Colonic mucosa (tissue), 4 donors: ENCODE measurements around the gene STK39. TPM values are rescaled to one million over a fixed set of nuclear protein-coding genes. Genes with fewer than 3 reads are reported as not detected.

ENCODE experiments used
- DNase-seq: peaks from one replicate; pipeline ENCODE4 v3.0.0-alpha.2; 2020
- H3K27ac ChIP-seq: fragments of 200-600 bp; one replicate; pipeline ENCODE4 v1.8.0; 2021
- H3K27me3 ChIP-seq: fragments of 200-600 bp; one replicate; pipeline ENCODE4 v1.8.0; 2021
- H3K36me3 ChIP-seq: fragments of 200-600 bp; one replicate; pipeline ENCODE4 v1.8.0; 2021
- H3K4me1 ChIP-seq: fragments of 200-600 bp; one replicate; pipeline ENCODE4 v1.8.0; 2021; ENCODE audit warnings: mild to moderate bottlenecking
- H3K4me3 ChIP-seq: fragments of 200-600 bp; one replicate; pipeline ENCODE4 v1.8.0; 2021
- H3K9ac ChIP-seq, 2 donors: one replicate each; pipeline ENCODE4 v1.7.0; 2013; ENCODE audit warnings: control low read depth in 2 of 2, low read depth in 2 of 2, low read length in 2 of 2
- H3K9me3 ChIP-seq: fragments of 200-600 bp; one replicate; pipeline ENCODE4 v1.8.0; 2021
- intact Hi-C: fragments of 100-400 bp; cut with DNase I; formaldehyde crosslinking; loops from one replicate; pipeline ENCODE4 v1.14.1; 2022
- total RNA-seq, 2 donors: library from RNA; stranded (reverse); fragmentation: NEBNext Ultra II Directional in 1 of 2; extraction: Animal tissue kit (Norgen Biotek cat#: 25700) in 1 of 2; gene quantifications; one replicate each; pipeline ENCODE4 v1.2.1, GENCODE V29; 2021
- TF ChIP-seq, protein P1 (sequence below): fragments of 200-600 bp; IDR thresholded peaks from one replicate; pipeline ENCODE4 v1.8.0; 2022; ENCODE audit warnings: antibody characterized with exemption, mild to moderate bottlenecking
- donor health status: healthy.
- donor health status: DM: no; HTN: no; CAD: no.
- donor health status: DM: no; HTN: no; CAD: no.

Gene STK39
- total RNA-seq, 2 donors from 2014 or later: 35.9 to 41.2 TPM

DNA sequence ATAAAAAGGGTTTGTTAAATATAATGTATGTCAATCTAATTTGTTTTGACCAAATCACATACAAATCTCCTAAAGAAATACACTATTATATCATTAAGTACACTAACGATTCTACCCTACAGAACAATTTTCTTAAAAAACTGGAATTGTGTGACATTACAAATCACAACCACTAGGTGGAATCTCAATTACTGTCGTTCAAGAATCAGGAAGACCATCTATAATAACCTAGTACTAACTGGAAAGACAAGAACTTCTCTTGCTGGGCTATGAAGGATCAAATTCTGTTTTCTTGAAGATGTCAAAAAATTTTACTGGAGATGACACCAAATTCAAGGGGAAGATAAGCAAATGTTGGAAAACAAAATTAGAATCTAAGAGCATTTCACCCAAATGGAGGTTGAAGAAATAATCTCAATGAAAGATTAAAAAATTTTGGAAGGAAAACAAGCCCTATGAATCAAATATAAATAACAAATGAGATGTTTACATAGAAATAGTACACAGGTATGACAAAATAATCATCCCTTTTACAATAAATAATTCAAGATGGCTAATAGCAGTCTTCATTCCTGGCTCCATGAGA is 110.9 kb downstream of the STK39 start:
- Histone ChIP-seq H3K4me3 (no peak overlapping the region), H3K27me3 (no peaks in the 10 kb centered on the region), H3K4me1 (no peaks in the 10 kb centered on the region), H3K36me3 (no peaks in the 10 kb centered on the region), H3K27ac (no peak overlapping the region), H3K9ac (no peak overlapping the region), H3K9me3 (no peaks in the 10 kb centered on the region)
- intact Hi-C loops: loop anchor here (5.0 to 10.0 kb wide), 2 partner anchors 111 to 198 kb away; partner anchors contain the start of gene STK39
- DNase-seq: no peak
- TF ChIP-seq, protein P1, sequence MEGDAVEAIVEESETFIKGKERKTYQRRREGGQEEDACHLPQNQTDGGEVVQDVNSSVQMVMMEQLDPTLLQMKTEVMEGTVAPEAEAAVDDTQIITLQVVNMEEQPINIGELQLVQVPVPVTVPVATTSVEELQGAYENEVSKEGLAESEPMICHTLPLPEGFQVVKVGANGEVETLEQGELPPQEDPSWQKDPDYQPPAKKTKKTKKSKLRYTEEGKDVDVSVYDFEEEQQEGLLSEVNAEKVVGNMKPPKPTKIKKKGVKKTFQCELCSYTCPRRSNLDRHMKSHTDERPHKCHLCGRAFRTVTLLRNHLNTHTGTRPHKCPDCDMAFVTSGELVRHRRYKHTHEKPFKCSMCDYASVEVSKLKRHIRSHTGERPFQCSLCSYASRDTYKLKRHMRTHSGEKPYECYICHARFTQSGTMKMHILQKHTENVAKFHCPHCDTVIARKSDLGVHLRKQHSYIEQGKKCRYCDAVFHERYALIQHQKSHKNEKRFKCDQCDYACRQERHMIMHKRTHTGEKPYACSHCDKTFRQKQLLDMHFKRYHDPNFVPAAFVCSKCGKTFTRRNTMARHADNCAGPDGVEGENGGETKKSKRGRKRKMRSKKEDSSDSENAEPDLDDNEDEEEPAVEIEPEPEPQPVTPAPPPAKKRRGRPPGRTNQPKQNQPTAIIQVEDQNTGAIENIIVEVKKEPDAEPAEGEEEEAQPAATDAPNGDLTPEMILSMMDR: peak; percentile 56

DNA sequence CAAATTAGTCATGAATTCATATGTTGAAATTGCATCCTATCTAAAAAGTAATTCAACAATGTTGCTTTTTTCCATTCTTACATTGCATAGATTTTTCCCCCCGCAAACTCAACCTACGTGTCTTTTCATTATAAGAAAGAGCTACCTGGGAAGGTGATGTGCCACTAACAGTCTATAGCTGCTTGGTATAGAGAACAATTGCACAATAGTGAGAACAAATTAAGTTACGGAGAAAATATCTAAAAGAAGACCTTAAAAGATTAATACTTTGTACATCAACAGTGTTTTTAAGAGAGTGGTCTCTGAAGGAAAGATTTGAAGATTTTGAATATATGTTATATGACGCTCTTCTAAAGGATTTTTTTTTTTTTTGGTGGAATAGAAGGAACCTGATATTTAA is 111.8 kb downstream of the STK39 start:
- intact Hi-C loops: loop anchor here (5.0 to 10.0 kb wide), 2 partner anchors 112 to 199 kb away; partner anchors contain the start of gene STK39
- H3K27ac ChIP-seq: no peak overlapping the region
- H3K9ac ChIP-seq: no peak overlapping the region
- H3K4me3 ChIP-seq: no peak overlapping the region
- H3K27me3 ChIP-seq: no peaks in the 10 kb centered on the region
- DNase-seq: no peak
- no peaks in the 10 kb centered on the region for H3K36me3 ChIP-seq
- no peaks in the 10 kb centered on the region for H3K4me1 ChIP-seq
- no peaks in the 10 kb centered on the region for H3K9me3 ChIP-seq
- TF ChIP-seq, protein P1: no peak

DNA sequence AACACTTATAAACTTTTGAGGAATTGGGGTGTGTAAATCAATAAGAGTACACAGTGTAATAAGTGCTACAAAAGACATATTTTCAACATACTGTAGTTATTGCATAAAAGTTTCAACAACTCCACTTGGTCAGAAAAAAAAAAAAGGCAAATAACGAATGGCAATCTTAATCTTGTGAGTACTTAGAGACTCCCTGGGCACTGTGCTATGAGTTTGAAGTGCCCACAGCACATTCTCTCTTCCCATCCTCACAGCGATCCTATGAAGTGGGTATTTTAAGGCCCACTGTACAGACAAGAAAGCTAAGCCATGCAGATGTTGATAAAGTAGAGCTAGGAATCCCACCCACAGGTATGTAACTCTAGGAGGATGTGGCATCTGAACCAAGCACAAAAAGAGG is 112.3 kb downstream of the STK39 start:
- Histone ChIP-seq H3K36me3 (no peaks in the 10 kb centered on the region), H3K27ac (no peak overlapping the region), H3K9ac (no peak overlapping the region), H3K4me1 (no peaks in the 10 kb centered on the region), H3K27me3 (no peaks in the 10 kb centered on the region), H3K9me3 (no peaks in the 10 kb centered on the region), H3K4me3 (no peak overlapping the region)
- intact Hi-C loops: loop anchor here (5.0 to 10.0 kb wide), 2 partner anchors 112 to 200 kb away; partner anchors contain the start of gene STK39
- TF ChIP-seq, protein P1: no peak
- no peak for DNase-seq

DNA sequence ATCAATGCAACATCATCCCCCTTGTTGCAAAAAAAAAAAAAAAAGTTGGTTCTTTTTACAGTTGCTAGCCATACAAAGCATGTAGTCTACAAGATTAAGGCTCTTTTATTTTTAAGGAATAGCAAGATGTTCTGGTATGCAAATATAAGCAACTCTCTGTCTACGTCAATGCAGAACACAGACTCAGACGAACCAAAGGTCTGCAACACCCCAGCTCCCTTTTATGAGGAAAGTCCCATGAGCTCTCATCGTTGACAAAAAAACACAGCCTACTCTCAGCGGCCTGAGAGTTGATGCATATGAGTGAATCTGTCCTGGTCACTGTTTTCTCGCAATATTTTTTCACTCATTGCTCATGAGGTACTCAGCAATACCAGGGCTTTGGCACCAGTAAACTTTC is 112.9 kb downstream of the STK39 start:
- H3K4me1 ChIP-seq: no peaks in the 10 kb centered on the region
- no peak for DNase-seq
- intact Hi-C loops: loop anchor here (10.0 kb wide), 1 partner anchor 200 kb away; no protein-coding TSS in a partner anchor
- no peaks in the 10 kb centered on the region for H3K9me3 ChIP-seq
- H3K9ac ChIP-seq: no peak overlapping the region
- H3K27ac ChIP-seq: no peak overlapping the region
- no peaks in the 10 kb centered on the region for H3K27me3 ChIP-seq
- H3K36me3 ChIP-seq: no peaks in the 10 kb centered on the region
- H3K4me3 ChIP-seq: no peak overlapping the region
- TF ChIP-seq, protein P1: no peak

DNA sequence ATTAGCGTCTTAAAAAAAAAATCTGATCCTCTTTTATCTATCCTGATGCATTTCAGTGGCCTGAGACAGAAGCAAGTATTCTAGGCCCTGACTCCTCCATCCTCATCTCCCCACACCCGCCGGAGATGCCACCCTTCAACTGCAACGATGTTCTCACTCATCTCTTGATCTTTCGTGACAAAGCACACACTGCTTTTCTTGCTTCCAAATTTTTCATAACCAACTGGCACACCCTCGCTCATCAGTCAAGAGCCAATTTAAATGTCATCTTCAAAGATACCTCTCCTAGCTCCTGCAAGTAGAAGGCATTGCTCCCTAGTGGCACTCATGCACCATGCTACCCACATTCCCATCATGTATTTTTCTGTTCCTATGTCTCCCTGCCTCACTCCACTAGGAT is 115.0 kb downstream of the STK39 start:
- H3K9me3 ChIP-seq: no peaks in the 10 kb centered on the region
- no peak overlapping the region for H3K4me3 ChIP-seq
- no peak for DNase-seq
- H3K36me3 ChIP-seq: no peaks in the 10 kb centered on the region
- TF ChIP-seq, protein P1: no peak
- H3K27me3 ChIP-seq: no peaks in the 10 kb centered on the region
- H3K4me1 ChIP-seq: no peaks in the 10 kb centered on the region
- no peak overlapping the region for H3K9ac ChIP-seq
- intact Hi-C loops: loop anchor here (10.0 kb wide), 1 partner anchor 202 kb away; no protein-coding TSS in a partner anchor
- no peak overlapping the region for H3K27ac ChIP-seq
